SK-N-SH treated with all-trans-retinoic acid at 6 μM for 48 hours (cell line): ENCODE measurements around the gene WDFY2.

Experiments
- ATAC-seq: fragments of 200-7000 bp; cut with Tn5 transposase; 3 replicates; pipeline ENCODE4 v1.9.1; 2020; ENCODE audit warnings: mild to moderate bottlenecking, moderate library complexity
- ARNTL ChIP-seq: fragments of 450-650 bp; formaldehyde crosslinking; IDR thresholded peaks from 2 replicates; pipeline ENCODE4 v1.5.0; 2020; ENCODE audit warnings: low read depth, mild to moderate bottlenecking, moderate library complexity, borderline replicate concordance
- CREB5 ChIP-seq: fragments of 250-450 bp; sonication (Bioruptor Pico); IDR thresholded peaks from 2 replicates; pipeline ENCODE4 v1.5.1; 2020; ENCODE audit warnings: low read depth, mild to moderate bottlenecking, moderate library complexity
- CSDC2 ChIP-seq: fragments of 250-450 bp; sonication (Bioruptor Pico); IDR thresholded peaks from 2 replicates; pipeline ENCODE4 v1.5.0; 2020; ENCODE audit warnings: mild to moderate bottlenecking, moderate library complexity
- ESRRG ChIP-seq: fragments of 250-450 bp; sonication (Bioruptor Pico); IDR thresholded peaks from 2 replicates; pipeline ENCODE4 v1.6.1; 2021; ENCODE audit warnings: mild to moderate bottlenecking
- GLIS3 ChIP-seq: fragments of 250-450 bp; sonication (Bioruptor Pico); IDR thresholded peaks from 2 replicates; pipeline ENCODE4 v1.5.0; 2020; ENCODE audit warnings: mild to moderate bottlenecking, moderate library complexity
- ISL1 ChIP-seq: fragments of 250-450 bp; sonication (Bioruptor Pico); IDR thresholded peaks from 2 replicates; pipeline ENCODE4 v2.1.2; 2022; ENCODE audit warnings: mild to moderate bottlenecking, moderate library complexity
- OSR1 ChIP-seq: fragments of 250-450 bp; sonication (Bioruptor Pico); IDR thresholded peaks from 2 replicates; pipeline ENCODE4 v1.8.0; 2022; ENCODE audit warnings: moderate library complexity, mild to moderate bottlenecking, inconsistent platforms
- POU6F1 ChIP-seq: fragments of 250-450 bp; sonication (Bioruptor Pico); IDR thresholded peaks from 2 replicates; pipeline ENCODE4 v1.8.0; 2021; ENCODE audit warnings: low read depth, mild to moderate bottlenecking, moderate library complexity, borderline replicate concordance
- PPARA ChIP-seq: fragments of 250-450 bp; sonication (Bioruptor Pico); IDR thresholded peaks from 2 replicates; pipeline ENCODE4 v1.5.0; 2020; ENCODE audit warnings: mild to moderate bottlenecking, borderline replicate concordance
- RARB ChIP-seq: fragments of 250-450 bp; sonication (Bioruptor Pico); IDR thresholded peaks from 2 replicates; pipeline ENCODE4 v1.8.0; 2021; ENCODE audit warnings: mild to moderate bottlenecking, moderate library complexity
- SNAI2 ChIP-seq: fragments of 250-450 bp; sonication (Bioruptor Pico); IDR thresholded peaks from 2 replicates; pipeline ENCODE4 v1.5.0; 2020; ENCODE audit warnings: mild to moderate bottlenecking, moderate library complexity
- TCF4 ChIP-seq: fragments of 250-450 bp; sonication (Bioruptor Pico); IDR thresholded peaks from 2 replicates; pipeline ENCODE4 v1.8.0; 2021; ENCODE audit warnings: mild to moderate bottlenecking, moderate library complexity, borderline replicate concordance
- TOX ChIP-seq: fragments of 250-450 bp; sonication (Bioruptor Pico); IDR thresholded peaks from 2 replicates; pipeline ENCODE4 v1.8.0; 2021; ENCODE audit warnings: mild to moderate bottlenecking, moderate library complexity, borderline replicate concordance
- TSHZ2 ChIP-seq: fragments of 250-450 bp; sonication (Bioruptor Pico); IDR thresholded peaks from 2 replicates; pipeline ENCODE4 v1.5.0; 2020; ENCODE audit warnings: mild to moderate bottlenecking, moderate library complexity
- ZC3H10 ChIP-seq: fragments of 250-450 bp; sonication (Bioruptor Pico); IDR thresholded peaks from 2 replicates; pipeline ENCODE4 v1.5.1; 2021; ENCODE audit warnings: mild to moderate bottlenecking, moderate library complexity
- ZFP3 ChIP-seq: fragments of 250-450 bp; sonication (Bioruptor Pico); IDR thresholded peaks from 2 replicates; pipeline ENCODE4 v1.5.0; 2020; ENCODE audit warnings: mild to moderate bottlenecking, moderate library complexity
- ZNF565 ChIP-seq: fragments of 450-650 bp; formaldehyde crosslinking; conservative IDR thresholded peaks from 2 replicates; pipeline ENCODE4 v1.5.0; 2020; ENCODE audit warnings: low read depth, mild to moderate bottlenecking, moderate library complexity
- ZNF70 ChIP-seq: fragments of 450-650 bp; formaldehyde crosslinking; IDR thresholded peaks from 2 replicates; pipeline ENCODE4 v1.5.0; 2020; ENCODE audit warnings: mild to moderate bottlenecking, moderate library complexity
- ZNF8 ChIP-seq: fragments of 450-650 bp; formaldehyde crosslinking; IDR thresholded peaks from 2 replicates; pipeline ENCODE4 v1.5.0; 2020; ENCODE audit warnings: mild to moderate bottlenecking, moderate library complexity
- TF ChIP-seq, protein P1 (sequence below): fragments of 250-450 bp; sonication (Bioruptor Pico); IDR thresholded peaks from 2 replicates; pipeline ENCODE4 v1.5.1; 2021; ENCODE audit warnings: mild to moderate bottlenecking, moderate library complexity
- TF ChIP-seq, protein P2 (sequence below): fragments of 250-450 bp; sonication (Bioruptor Pico); IDR thresholded peaks from 2 replicates; pipeline ENCODE4 v1.8.0; 2020; ENCODE audit warnings: mild to moderate bottlenecking, moderate library complexity, borderline replicate concordance

WDFY2 gene

GRCh38 chr13:51721496-51721895 is 137.2 kb downstream of the WDFY2 start:
- no peak for ATAC-seq

GRCh38 chr13:51723529-51723928 is 139.3 kb downstream of the WDFY2 start:
- TF ChIP-seq ZNF565 (CRISPR knock-in tag) = no peak
- no peak for TF ChIP-seq ZFP3 (CRISPR knock-in tag)
- no peak for TF ChIP-seq PPARA
- no peak for TF ChIP-seq TSHZ2 (CRISPR knock-in tag)
- TF ChIP-seq ESRRG (CRISPR knock-in tag) = no peak
- no peak for TF ChIP-seq SNAI2 (CRISPR knock-in tag)
- TF ChIP-seq OSR1 (CRISPR knock-in tag) = no peak
- no peak for TF ChIP-seq TOX
- TF ChIP-seq GLIS3 (CRISPR knock-in tag) = no peak
- TF ChIP-seq POU6F1 (CRISPR knock-in tag) = no peak
- TF ChIP-seq CREB5 (CRISPR knock-in tag) = no peak
- no peak for TF ChIP-seq ZC3H10 (CRISPR knock-in tag)
- no peak for ATAC-seq

More at GRCh38 chr13:51721496-51721895, 137.2 kb downstream of the WDFY2 start:
- TF ChIP-seq SNAI2 (CRISPR knock-in tag) = no peak
- no peak for TF ChIP-seq CSDC2 (CRISPR knock-in tag)
- no peak for TF ChIP-seq ZNF70 (CRISPR knock-in tag)
- TF ChIP-seq RARB (CRISPR knock-in tag) = no peak
- TF ChIP-seq, protein P1, sequence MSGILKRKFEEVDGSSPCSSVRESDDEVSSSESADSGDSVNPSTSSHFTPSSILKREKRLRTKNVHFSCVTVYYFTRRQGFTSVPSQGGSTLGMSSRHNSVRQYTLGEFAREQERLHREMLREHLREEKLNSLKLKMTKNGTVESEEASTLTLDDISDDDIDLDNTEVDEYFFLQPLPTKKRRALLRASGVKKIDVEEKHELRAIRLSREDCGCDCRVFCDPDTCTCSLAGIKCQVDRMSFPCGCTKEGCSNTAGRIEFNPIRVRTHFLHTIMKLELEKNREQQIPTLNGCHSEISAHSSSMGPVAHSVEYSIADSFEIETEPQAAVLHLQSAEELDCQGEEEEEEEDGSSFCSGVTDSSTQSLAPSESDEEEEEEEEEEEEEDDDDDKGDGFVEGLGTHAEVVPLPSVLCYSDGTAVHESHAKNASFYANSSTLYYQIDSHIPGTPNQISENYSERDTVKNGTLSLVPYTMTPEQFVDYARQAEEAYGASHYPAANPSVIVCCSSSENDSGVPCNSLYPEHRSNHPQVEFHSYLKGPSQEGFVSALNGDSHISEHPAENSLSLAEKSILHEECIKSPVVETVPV (CRISPR knock-in tag) = no peak
- TF ChIP-seq ZFP3 (CRISPR knock-in tag) = no peak
- TF ChIP-seq, protein P2, sequence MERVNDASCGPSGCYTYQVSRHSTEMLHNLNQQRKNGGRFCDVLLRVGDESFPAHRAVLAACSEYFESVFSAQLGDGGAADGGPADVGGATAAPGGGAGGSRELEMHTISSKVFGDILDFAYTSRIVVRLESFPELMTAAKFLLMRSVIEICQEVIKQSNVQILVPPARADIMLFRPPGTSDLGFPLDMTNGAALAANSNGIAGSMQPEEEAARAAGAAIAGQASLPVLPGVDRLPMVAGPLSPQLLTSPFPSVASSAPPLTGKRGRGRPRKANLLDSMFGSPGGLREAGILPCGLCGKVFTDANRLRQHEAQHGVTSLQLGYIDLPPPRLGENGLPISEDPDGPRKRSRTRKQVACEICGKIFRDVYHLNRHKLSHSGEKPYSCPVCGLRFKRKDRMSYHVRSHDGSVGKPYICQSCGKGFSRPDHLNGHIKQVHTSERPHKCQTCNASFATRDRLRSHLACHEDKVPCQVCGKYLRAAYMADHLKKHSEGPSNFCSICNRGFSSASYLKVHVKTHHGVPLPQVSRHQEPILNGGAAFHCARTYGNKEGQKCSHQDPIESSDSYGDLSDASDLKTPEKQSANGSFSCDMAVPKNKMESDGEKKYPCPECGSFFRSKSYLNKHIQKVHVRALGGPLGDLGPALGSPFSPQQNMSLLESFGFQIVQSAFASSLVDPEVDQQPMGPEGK (CRISPR knock-in tag) = no peak
- TF ChIP-seq ESRRG (CRISPR knock-in tag) = no peak
- no peak for TF ChIP-seq ZC3H10 (CRISPR knock-in tag)
- TF ChIP-seq ISL1 (CRISPR knock-in tag) = no peak
- no peak for TF ChIP-seq ZNF565 (CRISPR knock-in tag)
- no peak for TF ChIP-seq OSR1 (CRISPR knock-in tag)
- TF ChIP-seq CREB5 (CRISPR knock-in tag) = no peak
- TF ChIP-seq TOX = no peak
- no peak for TF ChIP-seq GLIS3 (CRISPR knock-in tag)
- TF ChIP-seq ARNTL = no peak

DNA sequence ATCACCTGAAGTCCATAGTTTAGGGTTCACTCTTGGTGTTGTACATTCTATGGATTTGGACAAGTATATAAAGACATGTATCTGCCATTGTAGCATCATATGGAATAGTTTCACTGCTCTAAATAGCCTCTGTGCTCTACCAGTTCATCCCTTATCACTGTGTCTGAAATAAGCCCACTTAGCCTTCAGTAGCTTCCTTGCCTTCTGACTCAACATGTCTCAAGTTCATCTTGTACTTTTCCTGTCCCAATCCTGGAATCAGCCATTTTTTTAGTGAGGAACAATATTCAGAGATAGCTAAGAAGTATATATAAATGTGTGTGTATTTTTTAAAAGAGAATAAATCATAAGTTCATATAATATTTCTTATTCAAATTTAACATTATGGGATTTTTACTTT is 140.5 kb downstream of the WDFY2 start:
- no peak for ATAC-seq
- no peak for TF ChIP-seq TOX
- TF ChIP-seq, protein P2 (CRISPR knock-in tag) = no peak
- TF ChIP-seq ESRRG (CRISPR knock-in tag) = no peak
- TF ChIP-seq POU6F1 (CRISPR knock-in tag) = no peak
- no peak for TF ChIP-seq TCF4 (CRISPR knock-in tag)
- no peak for TF ChIP-seq ZNF565 (CRISPR knock-in tag)
- no peak for TF ChIP-seq CREB5 (CRISPR knock-in tag)
- no peak for TF ChIP-seq PPARA
- no peak for TF ChIP-seq ZNF8
